Neural cell (in vitro differentiated cells): Measurements from ENCODE around the gene KRTAP2-2. TPM values are rescaled to one million over a fixed set of nuclear protein-coding genes. Genes with fewer than 3 reads are reported as not detected.

Experiments used
- H2AFZ ChIP-seq: fragments of 200-600, 300-800 bp; sonication (generic), shearing (Covaris generic); 2 replicates; pipeline ENCODE4 v1.6.0; 2014; ENCODE audit warnings: low read depth, mild to moderate bottlenecking, antibody characterized with exemption, low read length, moderate library complexity
- H3F3A ChIP-seq: fragments of 200-600 bp; shearing (Covaris generic); 2 replicates; pipeline ENCODE4 v1.6.1; 2016; ENCODE audit warnings: mild to moderate bottlenecking, moderate library complexity, mixed read lengths, antibody characterized with exemption, low read length; ENCODE audit not compliant: insufficient read depth, poor library complexity, severe bottlenecking
- H3K27ac ChIP-seq: fragments of 200-600, 300-800 bp; sonication (generic), shearing (Covaris generic); 2 replicates; pipeline ENCODE4 v1.5.1; 2014; ENCODE audit warnings: mild to moderate bottlenecking, low read length, moderate library complexity
- H3K27me3 ChIP-seq: fragments of 300-800, 200-600 bp; sonication (generic), shearing (Covaris generic); 2 replicates; pipeline ENCODE4 v1.6.0; 2014; ENCODE audit warnings: mild to moderate bottlenecking, low read depth, low read length, moderate library complexity; ENCODE audit not compliant: insufficient read depth
- H3K36me3 ChIP-seq: fragments of 300-800, 200-600 bp; sonication (generic), shearing (Covaris generic); 2 replicates; pipeline ENCODE4 v1.5.1; 2014; ENCODE audit warnings: mild to moderate bottlenecking, antibody characterized with exemption, low read length, moderate library complexity; ENCODE audit not compliant: insufficient read depth
- H3K4me2 ChIP-seq: fragments of 300-800, 200-600 bp; sonication (generic), shearing (Covaris generic); 2 replicates; pipeline ENCODE4 v1.6.0; 2014; ENCODE audit warnings: mild to moderate bottlenecking, low read length
- H3K4me3 ChIP-seq: fragments of 300-800, 200-600 bp; sonication (generic), shearing (Covaris generic); 2 replicates; pipeline ENCODE4 v1.5.1; 2014; ENCODE audit warnings: mild to moderate bottlenecking, low read length, moderate library complexity
- H3K79me2 ChIP-seq: fragments of 200-600 bp; shearing (Covaris generic); replicated peaks from 2 replicates; pipeline ENCODE4 v1.6.0; 2014; ENCODE audit warnings: mild to moderate bottlenecking, low read length, moderate library complexity; ENCODE audit not compliant: insufficient read depth
- H3K9ac ChIP-seq: fragments of 300-800, 200-600 bp; sonication (generic), shearing (Covaris generic); 2 replicates; pipeline ENCODE4 v1.6.1; 2016; ENCODE audit warnings: mild to moderate bottlenecking, low read length, mixed read lengths
- H3K9me2 ChIP-seq: fragments of 200-600 bp; shearing (Covaris generic); 2 replicates; pipeline ENCODE4 v1.6.1; 2016; ENCODE audit warnings: mild to moderate bottlenecking, low read length, mixed read lengths; ENCODE audit not compliant: insufficient read depth
- H3K9me3 ChIP-seq: fragments of 200-600, 300-800 bp; sonication (generic), shearing (Covaris generic); 2 replicates; pipeline ENCODE4 v1.6.1; 2016; ENCODE audit warnings: mild to moderate bottlenecking, mixed run types, low read length, moderate library complexity, mixed read lengths
- H4K20me1 ChIP-seq: fragments of 200-600 bp; shearing (Covaris generic); 2 replicates; pipeline ENCODE4 v1.6.1; 2016; ENCODE audit warnings: mild to moderate bottlenecking, mixed run types; ENCODE audit not compliant: insufficient read depth
- EP300 ChIP-seq: fragments of 450-650 bp; conservative IDR thresholded peaks from 2 replicates; pipeline ENCODE4 v1.6.1; 2014; ENCODE audit warnings: antibody characterized with exemption, mild to moderate bottlenecking, moderate library complexity; ENCODE audit not compliant: poor library complexity, severe bottlenecking
- EZH2 ChIP-seq: fragments of 200-600, 300-800 bp; shearing (Covaris generic), sonication (generic); IDR thresholded peaks from 2 replicates; pipeline ENCODE4 v1.6.1; 2014; ENCODE audit warnings: antibody characterized with exemption, low read length, borderline replicate concordance, mild to moderate bottlenecking; ENCODE audit not compliant: insufficient read depth, poor library complexity, severe bottlenecking
- MXI1 ChIP-seq: fragments of 450-650 bp; conservative IDR thresholded peaks from 2 replicates; pipeline ENCODE4 v1.6.1; 2014; ENCODE audit warnings: antibody characterized with exemption, mild to moderate bottlenecking; ENCODE audit not compliant: poor library complexity, severe bottlenecking
- POLR2AphosphoS5 ChIP-seq: IDR thresholded peaks from 2 replicates; pipeline ENCODE4 v1.6.1; 2012
- RAD21 ChIP-seq: fragments of 450-650 bp; conservative IDR thresholded peaks from 2 replicates; pipeline ENCODE4 v1.6.1; 2014; ENCODE audit warnings: antibody characterized with exemption, mild to moderate bottlenecking, moderate library complexity
- SMC3 ChIP-seq: fragments of 450-650 bp; conservative IDR thresholded peaks from 2 replicates; pipeline ENCODE4 v1.6.1; 2014; ENCODE audit warnings: antibody characterized with exemption, mild to moderate bottlenecking, moderate library complexity; ENCODE audit not compliant: poor library complexity
- TAF1 ChIP-seq: IDR thresholded peaks from 2 replicates; pipeline ENCODE4 v1.6.1; 2012; ENCODE audit warnings: low read depth
- polyA plus RNA-seq: library from polyadenylated mRNA; depleted of rRNA; stranded (reverse); fragments of >200 nt; gene quantifications from 2 replicates; pipeline ENCODE4 v1.2.3, GENCODE V29; 2014
- TF ChIP-seq, protein P1 (sequence below): IDR thresholded peaks from 2 replicates; pipeline ENCODE4 v1.6.1; 2012; ENCODE audit warnings: borderline replicate concordance
- TF ChIP-seq, protein P2 (sequence below): fragments of 450-650 bp; IDR thresholded peaks from 2 replicates; pipeline ENCODE4 v1.5.1; 2014; ENCODE audit warnings: antibody characterized with exemption, mild to moderate bottlenecking, moderate library complexity; ENCODE audit not compliant: poor library complexity, severe bottlenecking

Gene KRTAP2-2
- polyA plus RNA-seq, 1 donor from 2014 or later = not detected

DNA sequence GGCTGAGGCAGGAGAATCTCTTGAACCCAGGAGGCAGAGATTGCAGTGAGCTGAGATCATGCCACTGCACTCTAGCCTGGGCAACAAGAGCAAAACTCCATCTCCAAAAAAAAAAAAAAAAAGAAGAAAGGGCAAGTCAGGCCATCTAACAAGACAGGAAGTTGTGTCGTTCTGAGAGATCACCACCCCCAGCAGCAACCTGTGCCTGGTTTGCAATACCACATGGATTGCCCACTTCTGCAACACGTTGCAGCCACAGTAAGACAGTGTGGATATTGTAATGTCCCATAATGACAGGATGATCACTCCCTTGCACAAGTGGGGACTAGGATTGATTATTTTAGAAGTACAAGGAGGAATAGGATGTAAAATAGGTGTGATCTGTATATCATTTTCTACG is 14.0 kb upstream of the KRTAP2-2 start:
- Histone ChIP-seq H3K36me3 (no peaks in the 10 kb centered on the region), H3K9ac (no peak overlapping the region), H3K9me2 (no peaks in the 10 kb centered on the region), H3F3A (no peaks in the 10 kb centered on the region), H3K27ac (no peak overlapping the region), H3K9me3 (no peaks in the 10 kb centered on the region), H3K4me3 (no peak overlapping the region), H3K4me2 (no peak overlapping the region), H4K20me1 (no peaks in the 10 kb centered on the region), H3K79me2 (no peaks in the 10 kb centered on the region), H2AFZ (no peak overlapping the region), H3K27me3 (no peaks in the 10 kb centered on the region)
- TF ChIP-seq TAF1 (no peak), POLR2AphosphoS5 (no peak), EZH2 (no peak), SMC3 (no peak), MXI1 (no peak), EP300 (no peak)

DNA sequence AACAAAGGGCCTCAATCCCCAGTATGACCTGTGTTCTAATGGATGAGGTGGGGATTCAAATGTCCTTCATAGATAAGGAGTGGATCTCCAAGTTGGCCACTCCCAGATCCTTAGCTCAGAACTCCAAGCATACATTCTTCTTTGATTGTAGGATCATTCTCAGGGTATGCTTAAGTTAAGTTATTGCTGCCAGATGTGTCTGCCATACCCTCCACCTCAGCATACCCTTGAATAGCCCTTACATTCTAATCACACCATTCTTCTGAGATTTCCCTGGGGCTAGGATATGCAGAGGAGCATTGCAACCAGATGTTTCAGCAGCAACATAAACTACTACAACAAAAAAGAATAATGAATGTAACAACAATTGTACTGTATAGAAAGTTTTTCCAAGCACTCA is 12.3 kb upstream of the KRTAP2-2 start:
- Histone ChIP-seq H2AFZ (no peak overlapping the region), H3K4me2 (no peak overlapping the region), H3K79me2 (no peaks in the 10 kb centered on the region), H3K4me3 (no peak overlapping the region), H3K36me3 (no peaks in the 10 kb centered on the region), H3F3A (no peaks in the 10 kb centered on the region), H3K9ac (no peak overlapping the region), H3K27ac (no peak overlapping the region), H4K20me1 (no peaks in the 10 kb centered on the region), H3K27me3 (no peaks in the 10 kb centered on the region), H3K9me3 (no peaks in the 10 kb centered on the region), H3K9me2 (no peaks in the 10 kb centered on the region)
- TF ChIP-seq, protein P1, sequence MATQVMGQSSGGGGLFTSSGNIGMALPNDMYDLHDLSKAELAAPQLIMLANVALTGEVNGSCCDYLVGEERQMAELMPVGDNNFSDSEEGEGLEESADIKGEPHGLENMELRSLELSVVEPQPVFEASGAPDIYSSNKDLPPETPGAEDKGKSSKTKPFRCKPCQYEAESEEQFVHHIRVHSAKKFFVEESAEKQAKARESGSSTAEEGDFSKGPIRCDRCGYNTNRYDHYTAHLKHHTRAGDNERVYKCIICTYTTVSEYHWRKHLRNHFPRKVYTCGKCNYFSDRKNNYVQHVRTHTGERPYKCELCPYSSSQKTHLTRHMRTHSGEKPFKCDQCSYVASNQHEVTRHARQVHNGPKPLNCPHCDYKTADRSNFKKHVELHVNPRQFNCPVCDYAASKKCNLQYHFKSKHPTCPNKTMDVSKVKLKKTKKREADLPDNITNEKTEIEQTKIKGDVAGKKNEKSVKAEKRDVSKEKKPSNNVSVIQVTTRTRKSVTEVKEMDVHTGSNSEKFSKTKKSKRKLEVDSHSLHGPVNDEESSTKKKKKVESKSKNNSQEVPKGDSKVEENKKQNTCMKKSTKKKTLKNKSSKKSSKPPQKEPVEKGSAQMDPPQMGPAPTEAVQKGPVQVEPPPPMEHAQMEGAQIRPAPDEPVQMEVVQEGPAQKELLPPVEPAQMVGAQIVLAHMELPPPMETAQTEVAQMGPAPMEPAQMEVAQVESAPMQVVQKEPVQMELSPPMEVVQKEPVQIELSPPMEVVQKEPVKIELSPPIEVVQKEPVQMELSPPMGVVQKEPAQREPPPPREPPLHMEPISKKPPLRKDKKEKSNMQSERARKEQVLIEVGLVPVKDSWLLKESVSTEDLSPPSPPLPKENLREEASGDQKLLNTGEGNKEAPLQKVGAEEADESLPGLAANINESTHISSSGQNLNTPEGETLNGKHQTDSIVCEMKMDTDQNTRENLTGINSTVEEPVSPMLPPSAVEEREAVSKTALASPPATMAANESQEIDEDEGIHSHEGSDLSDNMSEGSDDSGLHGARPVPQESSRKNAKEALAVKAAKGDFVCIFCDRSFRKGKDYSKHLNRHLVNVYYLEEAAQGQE = no peak
- TF ChIP-seq POLR2AphosphoS5 = no peak
- TF ChIP-seq, protein P2, sequence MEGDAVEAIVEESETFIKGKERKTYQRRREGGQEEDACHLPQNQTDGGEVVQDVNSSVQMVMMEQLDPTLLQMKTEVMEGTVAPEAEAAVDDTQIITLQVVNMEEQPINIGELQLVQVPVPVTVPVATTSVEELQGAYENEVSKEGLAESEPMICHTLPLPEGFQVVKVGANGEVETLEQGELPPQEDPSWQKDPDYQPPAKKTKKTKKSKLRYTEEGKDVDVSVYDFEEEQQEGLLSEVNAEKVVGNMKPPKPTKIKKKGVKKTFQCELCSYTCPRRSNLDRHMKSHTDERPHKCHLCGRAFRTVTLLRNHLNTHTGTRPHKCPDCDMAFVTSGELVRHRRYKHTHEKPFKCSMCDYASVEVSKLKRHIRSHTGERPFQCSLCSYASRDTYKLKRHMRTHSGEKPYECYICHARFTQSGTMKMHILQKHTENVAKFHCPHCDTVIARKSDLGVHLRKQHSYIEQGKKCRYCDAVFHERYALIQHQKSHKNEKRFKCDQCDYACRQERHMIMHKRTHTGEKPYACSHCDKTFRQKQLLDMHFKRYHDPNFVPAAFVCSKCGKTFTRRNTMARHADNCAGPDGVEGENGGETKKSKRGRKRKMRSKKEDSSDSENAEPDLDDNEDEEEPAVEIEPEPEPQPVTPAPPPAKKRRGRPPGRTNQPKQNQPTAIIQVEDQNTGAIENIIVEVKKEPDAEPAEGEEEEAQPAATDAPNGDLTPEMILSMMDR = no peak
- TF ChIP-seq MXI1 = no peak
- TF ChIP-seq EP300 = no peak
- no peak for TF ChIP-seq TAF1
- no peak for TF ChIP-seq SMC3
- TF ChIP-seq EZH2 = no peak
- TF ChIP-seq RAD21 = no peak
